ENCODE data around the gene ZNF740.

GRCh38 chr12:53223389-53224060 lies 43.0 kb downstream of the ZNF740 start:
- TF ChIP-seq RFX5 (IDR thresholded peaks at IDR 0.05; ENCODE audit: low read depth, low read length) (no peak), EZH2 (IDR thresholded peaks at IDR 0.05; ENCODE audit: borderline replicate concordance, control insufficient read depth, low read depth, low read length) (no peak), REST (IDR thresholded peaks at IDR 0.05; ENCODE audit: low read depth, low read length) (no peak), EED (IDR thresholded peaks at IDR 0.05; ENCODE audit: low read depth) (no peak), TBL1XR1 (IDR thresholded peaks at IDR 0.05; ENCODE audit: low read depth, low read length) (no peak)

All from GM12878 (cell line).